Transverse colon (tissue), 4 donors: ENCODE measurements around the gene PITX1.

Experiments used
- CTCF ChIP-seq, 5 experiments: fragments of 200-600 bp in 3 of 5; fragments of 450-650 bp in 2 of 5; sonication (generic) in 3 of 5; IDR thresholded peaks; 1 replicate in 2 of 5; 2 replicates in 3 of 5; pipeline ENCODE4 v1.5.1; 2016 to 2017; ENCODE audit warnings: antibody characterized with exemption in 5 of 5, inconsistent platforms in 3 of 5, mild to moderate bottlenecking in 2 of 5, moderate library complexity in 1 of 5
- POLR2A ChIP-seq: fragments of 450-650 bp; IDR thresholded peaks from one replicate; pipeline ENCODE4 v1.6.1; 2016; ENCODE audit warnings: antibody characterized with exemption, mild to moderate bottlenecking, moderate library complexity
- POLR2AphosphoS5 ChIP-seq, 3 donors: sonication (generic); formaldehyde crosslinking; IDR thresholded peaks; one replicate each; pipeline ENCODE4 v1.6.1; 2016; ENCODE audit warnings: antibody characterized with exemption in 3 of 3

- TF ChIP-seq CTCF (IDR thresholded peaks at IDR 0.05) (no peak), POLR2A (no peak), POLR2AphosphoS5 (IDR thresholded peaks at IDR 0.05) (no peak)
Measured at GRCh38 chr5:135053989-135054388, 20.0 kb upstream of the PITX1 start.
